NB4 (cell line): Measurements from ENCODE around the gene MBD5.

Experiments
- CTCF ChIP-seq: IDR thresholded peaks from one replicate; pipeline ENCODE4 v1.5.1; 2012; ENCODE audit warnings: low read depth, low read length
- MYC ChIP-seq: IDR thresholded peaks from 2 replicates; pipeline ENCODE4 v1.6.1; 2011; ENCODE audit warnings: low read depth, low read length
- POLR2A ChIP-seq: IDR thresholded peaks from 2 replicates; pipeline ENCODE4 v1.6.1; 2011; ENCODE audit warnings: mild to moderate bottlenecking; ENCODE audit not compliant: insufficient read length; ENCODE audit errors: extremely low read depth
- TF ChIP-seq, protein P1 (sequence below): IDR thresholded peaks from 2 replicates; pipeline ENCODE4 v1.6.1; 2011; ENCODE audit warnings: low read depth, low read length

DNA sequence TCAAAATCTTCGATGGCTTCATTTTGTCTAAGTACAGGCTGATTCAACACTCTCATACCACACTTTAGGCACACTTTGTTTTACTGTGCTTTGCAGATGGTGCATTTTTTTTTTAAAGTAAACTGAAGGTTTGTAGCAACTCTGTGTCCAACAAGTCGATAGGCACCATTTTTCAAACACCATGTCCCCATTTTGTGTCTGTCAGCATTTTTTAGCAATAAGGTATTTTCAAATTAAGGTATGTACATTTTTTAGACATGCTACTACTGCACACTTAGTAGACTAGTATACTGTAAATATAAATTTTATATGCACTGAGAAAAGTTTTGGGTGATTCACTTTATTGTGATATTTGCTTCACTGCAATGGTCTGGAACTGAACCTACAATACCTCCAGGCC is 44.8 kb upstream of the MBD5 start:
- TF ChIP-seq POLR2A (no peak), CTCF (no peak), MYC (no peak)
- TF ChIP-seq, protein P1, sequence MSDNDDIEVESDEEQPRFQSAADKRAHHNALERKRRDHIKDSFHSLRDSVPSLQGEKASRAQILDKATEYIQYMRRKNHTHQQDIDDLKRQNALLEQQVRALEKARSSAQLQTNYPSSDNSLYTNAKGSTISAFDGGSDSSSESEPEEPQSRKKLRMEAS: no peak
